K562 (cell line): ENCODE data around the gene REPS1. TPM values are rescaled to one million over a fixed set of nuclear protein-coding genes. Genes with fewer than 3 reads are reported as not detected.

Experiments used
- polyA plus RNA-seq, 8 experiments: library from polyadenylated mRNA; depleted of rRNA in 4 of 8; stranded (reverse) in 5 of 8; unstranded in 3 of 8; fragments of >200 nt; fragmentation: Nextera tagmentation in 2 of 8; fragmentation: Illumina TruSeq in 1 of 8; extraction: Ambion mirVana in 2 of 8; extraction: Trizol in 1 of 8; gene quantifications; 2 replicates each; pipeline versions ENCODE4 v1.2.1 to v1.2.3, GENCODE V29; 2011 to 2014; ENCODE audit warnings: inconsistent platforms in 1 of 8, missing spikeins in 1 of 8
- total RNA-seq, 7 experiments: library from RNA; depleted of rRNA in 6 of 7; stranded (reverse); fragments of >200 nt in 6 of 7; fragmentation: Illumina TruSeq in 2 of 7; extraction: Trizol in 2 of 7; gene quantifications; 2 replicates each; pipeline versions ENCODE4 v1.2.1 to v1.2.3, GENCODE V29; 2011 to 2021; ENCODE audit warnings: low replicate concordance in 1 of 7
- TF ChIP-seq, protein P1 (sequence below): fragments of 450-650 bp; IDR thresholded peaks from 2 replicates; pipeline ENCODE4 v1.6.1; 2016; ENCODE audit warnings: mild to moderate bottlenecking, moderate library complexity
- TF ChIP-seq, protein P2 (sequence below): fragments of 250-450 bp; sonication (Bioruptor Pico); IDR thresholded peaks from 2 replicates; pipeline ENCODE4 v1.5.0; 2021

REPS1 gene
- total and polyA plus RNA-seq, 9 of the 15 experiments (the other 6 are each of a cell fraction or from before 2014, with no cell fraction given): 7.9 to 36.0 (median 27.8) TPM

DNA sequence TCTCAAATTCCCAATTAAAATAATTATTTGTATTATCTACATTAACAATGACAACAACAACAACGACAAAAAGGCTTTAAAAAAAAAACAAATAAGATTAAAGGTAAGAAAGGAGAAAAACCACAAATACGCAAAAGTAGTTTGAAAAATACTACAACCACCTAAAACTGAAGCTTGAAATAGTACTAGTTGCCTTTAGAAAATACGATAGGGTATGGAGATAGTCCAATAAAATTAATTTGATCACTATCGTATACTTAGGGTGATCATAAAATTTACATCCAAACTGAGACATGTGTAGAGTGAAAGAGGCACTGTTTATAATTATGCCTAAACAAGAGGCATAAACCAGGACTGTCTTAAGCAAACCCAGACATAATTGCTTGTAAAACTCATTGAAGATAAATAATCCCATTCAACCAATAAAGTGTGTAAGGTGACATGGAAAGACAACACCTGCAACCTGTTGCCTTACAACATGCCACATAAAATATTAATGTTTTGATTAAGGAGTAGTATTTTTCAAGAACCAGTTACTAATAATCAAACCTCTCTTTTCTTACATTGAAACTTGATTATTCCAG is 22.7 kb downstream of the REPS1 start (continued):
- TF ChIP-seq, protein P1, sequence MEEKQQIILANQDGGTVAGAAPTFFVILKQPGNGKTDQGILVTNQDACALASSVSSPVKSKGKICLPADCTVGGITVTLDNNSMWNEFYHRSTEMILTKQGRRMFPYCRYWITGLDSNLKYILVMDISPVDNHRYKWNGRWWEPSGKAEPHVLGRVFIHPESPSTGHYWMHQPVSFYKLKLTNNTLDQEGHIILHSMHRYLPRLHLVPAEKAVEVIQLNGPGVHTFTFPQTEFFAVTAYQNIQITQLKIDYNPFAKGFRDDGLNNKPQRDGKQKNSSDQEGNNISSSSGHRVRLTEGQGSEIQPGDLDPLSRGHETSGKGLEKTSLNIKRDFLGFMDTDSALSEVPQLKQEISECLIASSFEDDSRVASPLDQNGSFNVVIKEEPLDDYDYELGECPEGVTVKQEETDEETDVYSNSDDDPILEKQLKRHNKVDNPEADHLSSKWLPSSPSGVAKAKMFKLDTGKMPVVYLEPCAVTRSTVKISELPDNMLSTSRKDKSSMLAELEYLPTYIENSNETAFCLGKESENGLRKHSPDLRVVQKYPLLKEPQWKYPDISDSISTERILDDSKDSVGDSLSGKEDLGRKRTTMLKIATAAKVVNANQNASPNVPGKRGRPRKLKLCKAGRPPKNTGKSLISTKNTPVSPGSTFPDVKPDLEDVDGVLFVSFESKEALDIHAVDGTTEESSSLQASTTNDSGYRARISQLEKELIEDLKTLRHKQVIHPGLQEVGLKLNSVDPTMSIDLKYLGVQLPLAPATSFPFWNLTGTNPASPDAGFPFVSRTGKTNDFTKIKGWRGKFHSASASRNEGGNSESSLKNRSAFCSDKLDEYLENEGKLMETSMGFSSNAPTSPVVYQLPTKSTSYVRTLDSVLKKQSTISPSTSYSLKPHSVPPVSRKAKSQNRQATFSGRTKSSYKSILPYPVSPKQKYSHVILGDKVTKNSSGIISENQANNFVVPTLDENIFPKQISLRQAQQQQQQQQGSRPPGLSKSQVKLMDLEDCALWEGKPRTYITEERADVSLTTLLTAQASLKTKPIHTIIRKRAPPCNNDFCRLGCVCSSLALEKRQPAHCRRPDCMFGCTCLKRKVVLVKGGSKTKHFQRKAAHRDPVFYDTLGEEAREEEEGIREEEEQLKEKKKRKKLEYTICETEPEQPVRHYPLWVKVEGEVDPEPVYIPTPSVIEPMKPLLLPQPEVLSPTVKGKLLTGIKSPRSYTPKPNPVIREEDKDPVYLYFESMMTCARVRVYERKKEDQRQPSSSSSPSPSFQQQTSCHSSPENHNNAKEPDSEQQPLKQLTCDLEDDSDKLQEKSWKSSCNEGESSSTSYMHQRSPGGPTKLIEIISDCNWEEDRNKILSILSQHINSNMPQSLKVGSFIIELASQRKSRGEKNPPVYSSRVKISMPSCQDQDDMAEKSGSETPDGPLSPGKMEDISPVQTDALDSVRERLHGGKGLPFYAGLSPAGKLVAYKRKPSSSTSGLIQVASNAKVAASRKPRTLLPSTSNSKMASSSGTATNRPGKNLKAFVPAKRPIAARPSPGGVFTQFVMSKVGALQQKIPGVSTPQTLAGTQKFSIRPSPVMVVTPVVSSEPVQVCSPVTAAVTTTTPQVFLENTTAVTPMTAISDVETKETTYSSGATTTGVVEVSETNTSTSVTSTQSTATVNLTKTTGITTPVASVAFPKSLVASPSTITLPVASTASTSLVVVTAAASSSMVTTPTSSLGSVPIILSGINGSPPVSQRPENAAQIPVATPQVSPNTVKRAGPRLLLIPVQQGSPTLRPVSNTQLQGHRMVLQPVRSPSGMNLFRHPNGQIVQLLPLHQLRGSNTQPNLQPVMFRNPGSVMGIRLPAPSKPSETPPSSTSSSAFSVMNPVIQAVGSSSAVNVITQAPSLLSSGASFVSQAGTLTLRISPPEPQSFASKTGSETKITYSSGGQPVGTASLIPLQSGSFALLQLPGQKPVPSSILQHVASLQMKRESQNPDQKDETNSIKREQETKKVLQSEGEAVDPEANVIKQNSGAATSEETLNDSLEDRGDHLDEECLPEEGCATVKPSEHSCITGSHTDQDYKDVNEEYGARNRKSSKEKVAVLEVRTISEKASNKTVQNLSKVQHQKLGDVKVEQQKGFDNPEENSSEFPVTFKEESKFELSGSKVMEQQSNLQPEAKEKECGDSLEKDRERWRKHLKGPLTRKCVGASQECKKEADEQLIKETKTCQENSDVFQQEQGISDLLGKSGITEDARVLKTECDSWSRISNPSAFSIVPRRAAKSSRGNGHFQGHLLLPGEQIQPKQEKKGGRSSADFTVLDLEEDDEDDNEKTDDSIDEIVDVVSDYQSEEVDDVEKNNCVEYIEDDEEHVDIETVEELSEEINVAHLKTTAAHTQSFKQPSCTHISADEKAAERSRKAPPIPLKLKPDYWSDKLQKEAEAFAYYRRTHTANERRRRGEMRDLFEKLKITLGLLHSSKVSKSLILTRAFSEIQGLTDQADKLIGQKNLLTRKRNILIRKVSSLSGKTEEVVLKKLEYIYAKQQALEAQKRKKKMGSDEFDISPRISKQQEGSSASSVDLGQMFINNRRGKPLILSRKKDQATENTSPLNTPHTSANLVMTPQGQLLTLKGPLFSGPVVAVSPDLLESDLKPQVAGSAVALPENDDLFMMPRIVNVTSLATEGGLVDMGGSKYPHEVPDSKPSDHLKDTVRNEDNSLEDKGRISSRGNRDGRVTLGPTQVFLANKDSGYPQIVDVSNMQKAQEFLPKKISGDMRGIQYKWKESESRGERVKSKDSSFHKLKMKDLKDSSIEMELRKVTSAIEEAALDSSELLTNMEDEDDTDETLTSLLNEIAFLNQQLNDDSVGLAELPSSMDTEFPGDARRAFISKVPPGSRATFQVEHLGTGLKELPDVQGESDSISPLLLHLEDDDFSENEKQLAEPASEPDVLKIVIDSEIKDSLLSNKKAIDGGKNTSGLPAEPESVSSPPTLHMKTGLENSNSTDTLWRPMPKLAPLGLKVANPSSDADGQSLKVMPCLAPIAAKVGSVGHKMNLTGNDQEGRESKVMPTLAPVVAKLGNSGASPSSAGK: no peak
- TF ChIP-seq, protein P2, sequence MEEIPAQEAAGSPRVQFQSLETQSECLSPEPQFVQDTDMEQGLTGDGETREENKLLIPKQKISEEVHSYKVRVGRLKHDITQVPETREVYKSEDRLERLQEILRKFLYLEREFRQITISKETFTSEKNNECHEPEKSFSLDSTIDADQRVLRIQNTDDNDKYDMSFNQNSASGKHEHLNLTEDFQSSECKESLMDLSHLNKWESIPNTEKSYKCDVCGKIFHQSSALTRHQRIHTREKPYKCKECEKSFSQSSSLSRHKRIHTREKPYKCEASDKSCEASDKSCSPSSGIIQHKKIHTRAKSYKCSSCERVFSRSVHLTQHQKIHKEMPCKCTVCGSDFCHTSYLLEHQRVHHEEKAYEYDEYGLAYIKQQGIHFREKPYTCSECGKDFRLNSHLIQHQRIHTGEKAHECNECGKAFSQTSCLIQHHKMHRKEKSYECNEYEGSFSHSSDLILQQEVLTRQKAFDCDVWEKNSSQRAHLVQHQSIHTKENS (CRISPR knock-in tag): no peak
